H1 (cell line): ENCODE results near the gene BABAM2. TPM values are rescaled to one million over a fixed set of nuclear protein-coding genes. Genes with fewer than 3 reads are reported as not detected.

Experiments
- CTCF ChIA-PET: fragments of 300-600 bp; sonication (Branson Sonifier 250); formaldehyde crosslinking; loops from one replicate; lab custom pipeline; 2021; ENCODE audit not compliant: partially characterized antibody; lab: Charles Lee
- POLR2A ChIA-PET: fragments of 300-600 bp; sonication (Branson Sonifier 250); formaldehyde crosslinking; loops from one replicate; lab custom pipeline; 2021; ENCODE audit warnings: inconsistent platforms; ENCODE audit not compliant: partially characterized antibody; lab: Charles Lee
- DNase-seq, 2 experiments: peaks; one replicate each; pipeline versions ENCODE4 v3.0.0 to v3.0.0-alpha.2; 2010 to 2022; ENCODE audit warnings: low spot score in 2 of 2, low read depth in 1 of 2, mixed read lengths in 1 of 2
- FAIRE-seq: peaks from 2 replicates; lab custom pipeline; 2011; peaks lifted over from hg19 to GRCh38; lab: Jason Lieb, UNC
- H2AFZ ChIP-seq: 2 replicates; pipeline ENCODE4 v1.8.1; 2012; ENCODE audit warnings: low read length, inconsistent platforms
- H2AK5ac ChIP-seq: 2 replicates; pipeline ENCODE4 v1.6.1; 2013; ENCODE audit warnings: low read depth, low read length
- H2BK120ac ChIP-seq: replicated peaks from 2 replicates; pipeline ENCODE3; 2013; ENCODE audit warnings: low read depth, low read length, inconsistent platforms
- H2BK12ac ChIP-seq: 2 replicates; pipeline ENCODE4 v1.6.1; 2013; ENCODE audit warnings: low read depth, low read length
- H2BK15ac ChIP-seq: 2 replicates; pipeline ENCODE4 v1.6.1; 2013; ENCODE audit warnings: low read length
- H2BK20ac ChIP-seq: 2 replicates; pipeline ENCODE4 v1.6.1; 2013; ENCODE audit warnings: low read length
- H2BK5ac ChIP-seq: 2 replicates; pipeline ENCODE4 v1.6.1; 2013; ENCODE audit warnings: low read depth, low read length
- H3K14ac ChIP-seq: 2 replicates; pipeline ENCODE4 v1.6.1; 2013; ENCODE audit warnings: inconsistent platforms; ENCODE audit not compliant: insufficient read length
- H3K18ac ChIP-seq: 2 replicates; pipeline ENCODE4 v1.6.1; 2013; ENCODE audit warnings: low read length; ENCODE audit errors: extremely low read depth
- H3K23ac ChIP-seq: 2 replicates; pipeline ENCODE4 v1.6.1; 2013; ENCODE audit warnings: inconsistent platforms; ENCODE audit not compliant: insufficient read length
- H3K23me2 ChIP-seq: 2 replicates; pipeline ENCODE4 v1.6.1; 2013; ENCODE audit warnings: low read depth, low read length
- H3K27ac ChIP-seq: 2 replicates; pipeline ENCODE4 v1.6.1; 2011; ENCODE audit warnings: low read depth, low read length, inconsistent platforms
- H3K27me3 ChIP-seq, 4 experiments: replicated peaks in 1 of 4; 1 replicate in 1 of 4; 2 replicates in 3 of 4; pipeline versions ENCODE4 v1.6.1 to v1.8.1; 2011 to 2013; ENCODE audit warnings: low read length in 3 of 4, mild to moderate bottlenecking in 3 of 4, inconsistent platforms in 2 of 4, mixed read lengths in 2 of 4, moderate library complexity in 1 of 4; ENCODE audit not compliant: control insufficient read depth in 3 of 4, insufficient read depth in 3 of 4; ENCODE audit errors: extremely low read depth in 1 of 4
- H3K36me3 ChIP-seq, 4 experiments: 2 replicates each; pipeline versions ENCODE4 v1.6.1 to v1.8.1; 2011 to 2013; ENCODE audit warnings: mild to moderate bottlenecking in 4 of 4, low read length in 3 of 4, moderate library complexity in 2 of 4, control low read depth in 1 of 4, inconsistent platforms in 1 of 4; ENCODE audit not compliant: insufficient read depth in 4 of 4, control insufficient read depth in 2 of 4
- H3K4ac ChIP-seq: replicated peaks from 2 replicates; pipeline ENCODE3; 2013; ENCODE audit warnings: low read length, low read depth, mixed read lengths, inconsistent platforms; ENCODE audit not compliant: insufficient read length
- H3K4me1 ChIP-seq, 4 experiments: replicated peaks in 1 of 4; 1 replicate in 1 of 4; 2 replicates in 3 of 4; pipeline versions ENCODE4 v1.6.1 to v1.8.1; 2011 to 2013; ENCODE audit warnings: low read length in 3 of 4, inconsistent platforms in 2 of 4, mixed read lengths in 1 of 4; ENCODE audit not compliant: insufficient read depth in 4 of 4, control insufficient read depth in 3 of 4
- H3K4me2 ChIP-seq, 2 experiments: 2 replicates each; pipeline versions ENCODE4 v1.6.1 to v1.8.1; 2011 to 2013; ENCODE audit warnings: low read depth in 2 of 2, low read length in 2 of 2, control low read depth in 1 of 2, inconsistent platforms in 1 of 2, mild to moderate bottlenecking in 1 of 2; ENCODE audit not compliant: insufficient read depth in 1 of 2
- H3K4me3 ChIP-seq, 4 experiments: fragments of 200-600, 300-600 bp in 1 of 4; sonication (generic), shearing (Covaris generic), sonication (Bioruptor Twin) in 1 of 4; 2 replicates each; pipeline versions ENCODE4 v1.5.1 to v1.8.1; 2011 to 2016; ENCODE audit warnings: low read length in 4 of 4, low read depth in 3 of 4, control low read depth in 2 of 4, inconsistent platforms in 2 of 4, mild to moderate bottlenecking in 2 of 4, mixed read lengths in 1 of 4, moderate library complexity in 1 of 4; ENCODE audit not compliant: insufficient read depth in 2 of 4; ENCODE audit errors: extremely low read depth in 1 of 4
- H3K56ac ChIP-seq: replicated peaks from 2 replicates; pipeline ENCODE3; 2013; ENCODE audit warnings: low read depth, mild to moderate bottlenecking, mixed read lengths, low read length, inconsistent platforms; ENCODE audit not compliant: insufficient read length
- H3K79me1 ChIP-seq: 2 replicates; pipeline ENCODE4 v1.6.1; 2013; ENCODE audit warnings: low read depth, low read length, control low read depth
- H3K79me2 ChIP-seq, 2 experiments: 2 replicates each; pipeline versions ENCODE4 v1.6.1 to v1.8.1; 2012 to 2013; ENCODE audit warnings: low read length in 2 of 2, mild to moderate bottlenecking in 2 of 2, inconsistent platforms in 1 of 2; ENCODE audit not compliant: insufficient read depth in 2 of 2, control insufficient read depth in 1 of 2
- H3K9ac ChIP-seq, 4 experiments: replicated peaks in 1 of 4; 1 replicate in 1 of 4; 2 replicates in 3 of 4; pipeline versions ENCODE4 v1.6.1 to v1.8.1; 2011 to 2013; ENCODE audit warnings: low read depth in 3 of 4, low read length in 3 of 4, control low read depth in 2 of 4, mild to moderate bottlenecking in 2 of 4, moderate library complexity in 2 of 4, inconsistent platforms in 1 of 4; ENCODE audit errors: extremely low read depth in 1 of 4
- H3K9me3 ChIP-seq, 2 experiments: 2 replicates each; pipeline versions ENCODE4 v1.6.1 to v1.8.1; 2012 to 2013; ENCODE audit warnings: mild to moderate bottlenecking in 2 of 2, moderate library complexity in 2 of 2, control low read depth in 1 of 2, inconsistent platforms in 1 of 2, low read depth in 1 of 2, low read length in 1 of 2, mixed read lengths in 1 of 2; ENCODE audit not compliant: insufficient read depth in 2 of 2
- H4K20me1 ChIP-seq, 2 experiments: replicated peaks in 1 of 2; 2 replicates each; pipeline versions ENCODE3 to v1.8.1; 2011 to 2013; ENCODE audit warnings: inconsistent platforms in 2 of 2, low read length in 2 of 2, mild to moderate bottlenecking in 1 of 2; ENCODE audit not compliant: insufficient read depth in 2 of 2, control insufficient read depth in 1 of 2
- H4K5ac ChIP-seq: 2 replicates; pipeline ENCODE4 v1.6.1; 2013; ENCODE audit warnings: low read length, low read depth, mixed read lengths, inconsistent platforms; ENCODE audit not compliant: insufficient read length
- H4K8ac ChIP-seq: 2 replicates; pipeline ENCODE4 v1.8.0; 2013; ENCODE audit warnings: mild to moderate bottlenecking, moderate library complexity, low read length, inconsistent platforms; ENCODE audit not compliant: insufficient read depth; ENCODE audit errors: extremely low read depth
- H4K91ac ChIP-seq: replicated peaks from 2 replicates; pipeline ENCODE3; 2013; ENCODE audit warnings: low read length, mixed read lengths, inconsistent platforms; ENCODE audit not compliant: insufficient read length
- ASH2L ChIP-seq: fragments of 200-600, 300-600 bp; sonication (generic); IDR thresholded peaks from one replicate; pipeline ENCODE4 v1.7.1; 2017; ENCODE audit warnings: low read length
- BACH1 ChIP-seq: IDR thresholded peaks from 2 replicates; pipeline ENCODE4 v1.6.1; 2012; ENCODE audit warnings: low read length, improper control_type of control experiment
- CHD2 ChIP-seq: IDR thresholded peaks from 2 replicates; pipeline ENCODE4 v1.6.1; 2012; ENCODE audit warnings: low read length, improper control_type of control experiment
- EZH2 ChIP-seq: fragments of 200-600 bp; sonication (generic); IDR thresholded peaks from 2 replicates; pipeline ENCODE4 v1.7.1; 2012; ENCODE audit warnings: low read depth, mild to moderate bottlenecking, moderate library complexity, low read length, inconsistent platforms; ENCODE audit not compliant: severe bottlenecking
- FOSL1 ChIP-seq: IDR thresholded peaks from 2 replicates; pipeline ENCODE4 v1.6.1; 2011; ENCODE audit warnings: mild to moderate bottlenecking, low read depth, low read length, moderate library complexity; ENCODE audit not compliant: insufficient read depth
- MAX ChIP-seq: IDR thresholded peaks from 2 replicates; pipeline ENCODE4 v1.6.1; 2012; ENCODE audit warnings: inconsistent platforms
- RBBP5 ChIP-seq: IDR thresholded peaks from 2 replicates; pipeline ENCODE4 v1.7.1; 2012; ENCODE audit warnings: low read depth, mild to moderate bottlenecking, inconsistent platforms, low read length, moderate library complexity, borderline replicate concordance
- RXRA ChIP-seq: IDR thresholded peaks from 2 replicates; pipeline ENCODE4 v1.6.1; 2011; ENCODE audit warnings: low read depth, mild to moderate bottlenecking, low read length, moderate library complexity; ENCODE audit not compliant: insufficient read depth
- SIN3A ChIP-seq, 2 experiments: IDR thresholded peaks in 1 of 2; conservative IDR thresholded peaks in 1 of 2; 2 replicates each; pipeline ENCODE4 v1.6.1; 2011 to 2012; ENCODE audit warnings: low read length in 2 of 2, improper control_type of control experiment in 1 of 2, low read depth in 1 of 2, mild to moderate bottlenecking in 1 of 2
- SIRT6 ChIP-seq: IDR thresholded peaks from one replicate; pipeline ENCODE4 v1.7.1; 2012; ENCODE audit warnings: low read length, inconsistent platforms
- SRF ChIP-seq: IDR thresholded peaks from 2 replicates; pipeline ENCODE4 v1.6.1; 2011; ENCODE audit warnings: mild to moderate bottlenecking, low read depth, low read length, moderate library complexity
- USF2 ChIP-seq: IDR thresholded peaks from 2 replicates; pipeline ENCODE4 v1.6.1; 2011; ENCODE audit warnings: low read length, improper control_type of control experiment
- whole genome bisulfite sequencing, 2 experiments: shearing (Covaris generic) in 1 of 2; methylation state at CpG; one replicate each; pipeline versions ENCODE4 v1.1.6 to v1.1.7; 2013 to 2015; ENCODE audit warnings: low lambda C conversion rate in 2 of 2, mixed read lengths in 2 of 2, inconsistent platforms in 1 of 2, low coverage in 1 of 2, missing lambda C conversion rate in 1 of 2; ENCODE audit not compliant: insufficient replicate concordance in 2 of 2, insufficient coverage in 1 of 2, insufficient read length in 1 of 2; ENCODE audit errors: extremely low coverage in 1 of 2, missing lambda C conversion rate in 1 of 2; 5-methylcytosine and 5-hydroxymethylcytosine counted together
- polyA plus RNA-seq, 7 experiments: library from polyadenylated mRNA; depleted of rRNA in 3 of 7; stranded (reverse) in 5 of 7; unstranded in 2 of 7; fragments of >200 nt in 5 of 7; fragments of 200-250 nt in 2 of 7; gene quantifications; 1 replicate in 5 of 7; 2 replicates in 1 of 7; 4 replicates in 1 of 7; pipeline versions ENCODE4 v1.2.1 to v1.2.3, GENCODE V29; 2011 to 2013; ENCODE audit warnings: missing spikeins in 2 of 7, mixed read lengths in 2 of 7
- total RNA-seq: library from RNA; stranded (reverse); fragmentation: NEBNext Ultra II Directional; extraction: Animal tissue kit (Norgen Biotek cat#: 25700); gene quantifications from 2 replicates; pipeline ENCODE4 v1.2.1, GENCODE V29; 2021

Gene BABAM2
- total and polyA plus RNA-seq, 2 of the 8 experiments (the other 6 are each of a cell fraction or from before 2014, with no cell fraction given): 15.8 to 20.9 TPM

GRCh38 chr2:28351621-28352020, 461.1 kb downstream of the BABAM2 start:
- Histone ChIP-seq H3K56ac (no peak overlapping the region), H2BK120ac (no peak overlapping the region), H3K9me3 (no peaks in the 10 kb centered on the region), H3K27ac (no peak overlapping the region), H4K5ac (no peak overlapping the region), H2BK20ac (no peak overlapping the region), H2BK12ac (no peak overlapping the region), H2BK5ac (no peak overlapping the region), H2BK15ac (no peak overlapping the region), H2AFZ (no peak overlapping the region), H3K4me3 (no peak overlapping the region), H3K36me3 (no peaks in the 10 kb centered on the region), H3K79me2 (no peaks in the 10 kb centered on the region), H3K27me3 (no peaks in the 10 kb centered on the region), H3K4ac (no peak overlapping the region), H3K14ac (no peak overlapping the region), H4K20me1 (no peaks in the 10 kb centered on the region), H3K23ac (no peak overlapping the region), H4K8ac (no peak overlapping the region), H3K4me1 (peaks cover 0 to 6% (median 2%) of the 10 kb centered on the region in 4 experiments; a peak in 5 of 7 replicates), H3K4me2 (no peak overlapping the region), H3K18ac (no peak overlapping the region; the same call in 1 of the 2 replicates), H3K79me1 (no peaks in the 10 kb centered on the region), H2AK5ac (no peak overlapping the region), H3K23me2 (no peaks in the 10 kb centered on the region), H3K9ac (no peak overlapping the region), H4K91ac (no peak overlapping the region)
- FAIRE-seq (no peak), DNase-seq (no peak)
- ChIA-PET CTCF (no interaction called here), POLR2A (no interaction called here)
- 96% methylated on average over 5 of the region's 5 CpGs; no CpG with 5 or more reads in 1 of the 2 experiments for WGBS, 2 experiments
- no peak for TF ChIP-seq FOSL1
- TF ChIP-seq SRF: no peak
- TF ChIP-seq USF2: no peak
- no peak for TF ChIP-seq RXRA
- no peak for TF ChIP-seq CHD2
- no peak for TF ChIP-seq EZH2
- no peak for TF ChIP-seq BACH1
- no peak for TF ChIP-seq ASH2L
- no peak for TF ChIP-seq SIRT6
- no peak for TF ChIP-seq RBBP5
- TF ChIP-seq SIN3A (conservative IDR thresholded peaks at IDR 0.05 in 1 of 2, IDR thresholded peaks at IDR 0.05 in 1 of 2; ENCODE audit: low read depth in 1 of 2, low read length in 2 of 2): no peak
- no peak for TF ChIP-seq MAX
